GM12873 (cell line): ENCODE results near the gene RAB11FIP3.

ENCODE experiments used
- TF ChIP-seq, protein P1 (sequence below): IDR thresholded peaks from 2 replicates; pipeline ENCODE4 v1.5.1; 2012; ENCODE audit warnings: low read depth, mild to moderate bottlenecking, moderate library complexity, low read length, control low read depth; ENCODE audit not compliant: insufficient read depth; ENCODE audit errors: missing control alignments

The RAB11FIP3 gene

GRCh38 chr16:521381-522210 is 96.1 kb downstream of the RAB11FIP3 start:
- TF ChIP-seq, protein P1, sequence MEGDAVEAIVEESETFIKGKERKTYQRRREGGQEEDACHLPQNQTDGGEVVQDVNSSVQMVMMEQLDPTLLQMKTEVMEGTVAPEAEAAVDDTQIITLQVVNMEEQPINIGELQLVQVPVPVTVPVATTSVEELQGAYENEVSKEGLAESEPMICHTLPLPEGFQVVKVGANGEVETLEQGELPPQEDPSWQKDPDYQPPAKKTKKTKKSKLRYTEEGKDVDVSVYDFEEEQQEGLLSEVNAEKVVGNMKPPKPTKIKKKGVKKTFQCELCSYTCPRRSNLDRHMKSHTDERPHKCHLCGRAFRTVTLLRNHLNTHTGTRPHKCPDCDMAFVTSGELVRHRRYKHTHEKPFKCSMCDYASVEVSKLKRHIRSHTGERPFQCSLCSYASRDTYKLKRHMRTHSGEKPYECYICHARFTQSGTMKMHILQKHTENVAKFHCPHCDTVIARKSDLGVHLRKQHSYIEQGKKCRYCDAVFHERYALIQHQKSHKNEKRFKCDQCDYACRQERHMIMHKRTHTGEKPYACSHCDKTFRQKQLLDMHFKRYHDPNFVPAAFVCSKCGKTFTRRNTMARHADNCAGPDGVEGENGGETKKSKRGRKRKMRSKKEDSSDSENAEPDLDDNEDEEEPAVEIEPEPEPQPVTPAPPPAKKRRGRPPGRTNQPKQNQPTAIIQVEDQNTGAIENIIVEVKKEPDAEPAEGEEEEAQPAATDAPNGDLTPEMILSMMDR = no peak

GRCh38 chr16:522320-523096 is 97.1 kb downstream of the RAB11FIP3 start:
- TF ChIP-seq, protein P1 = no peak

GRCh38 chr16:523097-523741 is 97.8 kb downstream of the RAB11FIP3 start:
- TF ChIP-seq, protein P1 = no peak

DNA sequence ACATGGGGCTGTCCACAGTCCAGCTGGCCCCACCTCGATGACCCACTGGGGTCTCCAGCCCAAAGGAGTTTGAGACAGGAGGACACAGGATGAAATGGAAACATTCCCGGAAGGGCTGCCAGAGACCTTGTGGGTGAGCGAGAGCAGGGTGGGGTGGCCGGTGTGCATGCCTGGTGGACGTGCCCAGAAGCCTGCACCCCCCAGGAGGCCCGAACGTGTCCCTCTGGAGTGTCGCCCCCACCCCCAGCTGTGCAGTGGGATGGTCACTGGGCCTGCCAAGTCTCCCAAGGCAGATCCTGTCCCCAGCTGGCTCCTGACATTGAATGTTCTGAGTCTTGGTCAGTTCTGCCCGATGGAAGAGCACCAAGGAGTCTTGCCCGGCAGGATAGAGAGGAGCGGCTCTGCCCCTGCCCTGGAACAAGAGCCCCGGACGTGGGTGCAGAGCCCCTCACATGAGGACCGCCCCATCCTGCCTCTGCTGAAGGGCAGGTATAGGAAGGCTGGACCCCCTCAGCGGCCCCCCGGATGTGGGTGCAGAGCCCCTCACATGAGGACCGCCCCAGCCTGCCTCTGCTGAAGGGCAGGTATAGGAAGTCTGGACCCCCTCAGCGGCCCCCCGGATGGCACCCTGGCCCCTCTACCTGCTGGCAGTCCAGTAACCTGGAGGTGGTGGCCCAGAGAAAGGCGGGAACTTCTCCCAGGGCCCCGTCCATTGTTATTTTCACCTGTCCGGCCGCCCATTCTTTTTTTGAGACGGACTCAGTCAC is 99.0 kb downstream of the RAB11FIP3 start:
- TF ChIP-seq, protein P1 = no peak

DNA sequence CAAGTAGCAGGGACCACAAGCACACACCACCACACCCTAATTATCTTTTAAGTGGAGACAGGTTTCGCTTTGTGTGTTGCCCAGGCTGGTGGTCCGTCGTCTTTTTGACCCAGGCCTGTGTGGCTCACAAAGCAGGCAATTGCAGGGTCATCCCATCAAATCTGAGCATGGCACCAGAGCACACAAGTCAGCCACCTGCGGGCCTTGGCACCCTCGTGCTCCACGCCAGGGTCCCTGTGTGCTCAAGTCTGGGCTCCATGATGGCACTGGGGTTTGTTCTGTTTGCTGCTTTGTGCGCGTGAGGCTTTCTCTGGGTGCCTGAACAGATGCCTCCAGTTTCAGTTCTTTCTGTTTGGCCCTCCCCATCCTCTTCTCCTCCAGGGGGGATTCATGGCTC is 99.7 kb downstream of the RAB11FIP3 start:
- TF ChIP-seq, protein P1 = no peak

DNA sequence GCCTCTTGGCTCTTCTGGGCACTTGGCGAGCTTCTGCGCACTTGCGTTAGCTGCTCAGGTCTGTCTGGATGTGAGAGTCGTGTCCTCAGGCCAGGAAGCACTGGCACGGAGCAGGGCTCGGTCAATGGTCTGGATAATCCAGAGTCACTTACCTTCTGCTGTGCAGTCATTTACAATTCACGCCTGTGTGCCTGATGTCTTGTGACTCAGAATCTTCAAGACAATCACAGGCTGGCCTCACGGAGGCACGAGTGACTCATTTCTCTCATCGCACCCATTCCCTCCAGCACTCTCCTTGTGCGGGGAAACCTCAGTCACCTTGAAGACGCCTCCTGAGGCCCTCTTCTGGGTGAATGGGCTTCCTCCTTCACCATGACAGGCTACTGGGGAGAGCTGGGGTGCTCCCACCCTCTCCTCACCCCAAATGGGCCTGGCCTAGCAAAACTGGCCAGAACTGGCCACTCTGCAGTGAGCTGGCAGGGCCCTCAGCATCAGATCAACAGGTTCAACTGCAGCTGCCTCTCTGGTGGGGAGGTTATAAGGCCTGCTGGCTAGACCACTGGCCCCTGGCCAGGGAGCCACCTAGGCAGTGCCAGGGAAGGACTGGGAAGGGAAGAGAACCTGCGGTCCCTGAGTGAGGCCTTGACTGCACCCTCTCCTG is 100.2 kb downstream of the RAB11FIP3 start:
- TF ChIP-seq, protein P1 = peak; percentile 8
